Endothelial cell of umbilical vein (primary cell): ENCODE results near the gene P2RX4. TPM values are rescaled to one million over a fixed set of nuclear protein-coding genes. Genes with fewer than 3 reads are reported as not detected.

ENCODE experiments used
- BruUV-seq: library from RNA; stranded (reverse); fragments of 400-500 nt; replicated peaks from 2 replicates; lab custom pipeline; 2021; lab: Mats Ljungman, UMichigan
- CTCF ChIA-PET: fragments of 300-600, 350-600 bp; sonication (Branson Sonifier 250); formaldehyde crosslinking; loops from one replicate; lab custom pipeline; 2021; ENCODE audit warnings: antibody characterized with exemption, inconsistent platforms; lab: Charles Lee
- POLR2A ChIA-PET: fragments of 300-600, 350-600 bp; sonication (Branson Sonifier 250); formaldehyde crosslinking; loops from one replicate; lab custom pipeline; 2021; ENCODE audit warnings: antibody characterized with exemption, inconsistent platforms; lab: Charles Lee
- DNase-seq: peaks from one replicate; pipeline ENCODE4 v3.0.0-alpha.2; 2011; ENCODE audit warnings: low read depth, low spot score
- FAIRE-seq: peaks from 2 replicates; lab custom pipeline; 2011; peaks lifted over from hg19 to GRCh38; lab: Jason Lieb, UNC
- H2AFZ ChIP-seq: 2 replicates; pipeline ENCODE4 v1.6.0; 2012; ENCODE audit warnings: low read depth, low read length, control low read depth, inconsistent platforms
- H3K27ac ChIP-seq: 2 replicates; pipeline ENCODE4 v1.5.1; 2011; ENCODE audit warnings: low read depth, mild to moderate bottlenecking, control low read depth, low read length, moderate library complexity; ENCODE audit not compliant: insufficient read depth
- H3K27me3 ChIP-seq, 2 experiments: 2 replicates each; pipeline versions ENCODE4 v1.6.0 to v1.6.1; 2011; ENCODE audit warnings: low read length in 2 of 2, mixed read lengths in 1 of 2; ENCODE audit not compliant: control insufficient read depth in 2 of 2, insufficient read depth in 2 of 2
- H3K36me3 ChIP-seq, 2 experiments: 2 replicates in 1 of 2; 3 replicates in 1 of 2; pipeline ENCODE4 v1.5.1; 2011; ENCODE audit warnings: low read length in 2 of 2, mild to moderate bottlenecking in 1 of 2, moderate library complexity in 1 of 2; ENCODE audit not compliant: control insufficient read depth in 2 of 2, insufficient read depth in 2 of 2; ENCODE audit errors: extremely low read depth in 1 of 2
- H3K4me1 ChIP-seq: 3 replicates; pipeline ENCODE4 v1.5.1; 2011; ENCODE audit warnings: mild to moderate bottlenecking, low read length; ENCODE audit not compliant: control insufficient read depth, insufficient read depth; ENCODE audit errors: extremely low read depth
- H3K4me2 ChIP-seq: 2 replicates; pipeline ENCODE4 v1.6.1; 2011; ENCODE audit warnings: low read length, control low read depth, mixed read lengths; ENCODE audit not compliant: insufficient read depth
- H3K4me3 ChIP-seq, 3 experiments: fragments of 200-600 bp in 1 of 3; sonication (generic), shearing (Covaris generic) in 1 of 3; replicated peaks in 1 of 3; 2 replicates each; pipeline ENCODE4 v1.5.1; 2011 to 2016; ENCODE audit warnings: control low read depth in 3 of 3, low read length in 3 of 3, mild to moderate bottlenecking in 2 of 3, inconsistent platforms in 1 of 3, low read depth in 1 of 3, moderate library complexity in 1 of 3; ENCODE audit not compliant: insufficient read depth in 1 of 3
- H3K79me2 ChIP-seq: 2 replicates; pipeline ENCODE4 v1.6.0; 2012; ENCODE audit warnings: low read length, inconsistent platforms; ENCODE audit not compliant: control insufficient read depth, insufficient read depth
- H3K9ac ChIP-seq: replicated peaks from 2 replicates; pipeline ENCODE3; 2011; ENCODE audit warnings: low read length, control low read depth; ENCODE audit not compliant: insufficient read depth; ENCODE audit errors: extremely low read depth
- H3K9me1 ChIP-seq: replicated peaks from 3 replicates; pipeline ENCODE4 v1.6.0; 2011; ENCODE audit warnings: mild to moderate bottlenecking, low read length; ENCODE audit not compliant: control insufficient read depth, insufficient read depth; ENCODE audit errors: extremely low read depth
- H3K9me3 ChIP-seq: replicated peaks from 2 replicates; pipeline ENCODE4 v1.5.1; 2012; ENCODE audit warnings: low read length, inconsistent platforms; ENCODE audit not compliant: control insufficient read depth, insufficient read depth
- H4K20me1 ChIP-seq: replicated peaks from 2 replicates; pipeline ENCODE3; 2011; ENCODE audit warnings: mild to moderate bottlenecking, low read length; ENCODE audit not compliant: control insufficient read depth, insufficient read depth; ENCODE audit errors: extremely low read depth
- FOS ChIP-seq: IDR thresholded peaks from 2 replicates; pipeline ENCODE4 v1.6.1; 2011; ENCODE audit warnings: mild to moderate bottlenecking, low read length, moderate library complexity, borderline replicate concordance; ENCODE audit not compliant: insufficient read depth
- GATA2 ChIP-seq: IDR thresholded peaks from 2 replicates; pipeline ENCODE4 v1.7.0; 2011; ENCODE audit warnings: low read depth, mild to moderate bottlenecking, moderate library complexity, mixed read lengths, low read length; ENCODE audit not compliant: insufficient read length, insufficient read depth
- JUN ChIP-seq: IDR thresholded peaks from 2 replicates; pipeline ENCODE4 v1.6.1; 2011; ENCODE audit warnings: borderline replicate concordance, low read depth; ENCODE audit not compliant: insufficient read length, insufficient read depth
- POLR2A ChIP-seq: IDR thresholded peaks from 2 replicates; pipeline ENCODE4 v1.6.1; 2012; ENCODE audit warnings: low read depth, mild to moderate bottlenecking, control low read depth, low read length
- dilution Hi-C: fragments of 300-500 bp; cut with MboI; formaldehyde crosslinking; loops from one replicate; pipeline ENCODE4 v1.15.0; 2019; ENCODE audit warnings: low sequenced_read_pairs; ENCODE audit not compliant: extremely low pct_ligation_motif_present
- intact Hi-C: fragments of 100-400 bp; cut with micrococcal nuclease; formaldehyde crosslinking; loops from one replicate; pipeline ENCODE4 v1.10.0; 2022
- polyA plus RNA-seq, 4 experiments: library from polyadenylated mRNA; depleted of rRNA in 3 of 4; stranded (reverse) in 3 of 4; unstranded in 1 of 4; fragments of >200 nt; gene quantifications; 2 replicates each; pipeline versions ENCODE4 v1.2.1 to v1.2.3, GENCODE V29; 2011 to 2012; ENCODE audit warnings: missing spikeins in 1 of 4
- total RNA-seq: library from RNA; stranded (reverse); gene quantifications from 2 replicates; pipeline ENCODE4 v1.2.3, GENCODE V29; 2021
- TF ChIP-seq, protein P1 (sequence below), 2 donors: IDR thresholded peaks; 1 replicate in 1 of 2; 2 replicates in 1 of 2; pipeline ENCODE4 v1.5.1; 2011; ENCODE audit warnings: low read length in 2 of 2, mild to moderate bottlenecking in 2 of 2, moderate library complexity in 2 of 2, control low read depth in 1 of 2, inconsistent platforms in 1 of 2, low read depth in 1 of 2; ENCODE audit not compliant: insufficient read depth in 1 of 2; ENCODE audit errors: extremely low read depth in 1 of 2
- TF ChIP-seq, protein P2 (sequence below): IDR thresholded peaks from 2 replicates; pipeline ENCODE4 v1.6.1; 2011; ENCODE audit not compliant: insufficient read depth, insufficient read length

Gene P2RX4
- total and polyA plus RNA-seq, 2 donors (not counting 3 experiments of a cell fraction or from before 2014, with no cell fraction given): 92.8 to 116 TPM

DNA sequence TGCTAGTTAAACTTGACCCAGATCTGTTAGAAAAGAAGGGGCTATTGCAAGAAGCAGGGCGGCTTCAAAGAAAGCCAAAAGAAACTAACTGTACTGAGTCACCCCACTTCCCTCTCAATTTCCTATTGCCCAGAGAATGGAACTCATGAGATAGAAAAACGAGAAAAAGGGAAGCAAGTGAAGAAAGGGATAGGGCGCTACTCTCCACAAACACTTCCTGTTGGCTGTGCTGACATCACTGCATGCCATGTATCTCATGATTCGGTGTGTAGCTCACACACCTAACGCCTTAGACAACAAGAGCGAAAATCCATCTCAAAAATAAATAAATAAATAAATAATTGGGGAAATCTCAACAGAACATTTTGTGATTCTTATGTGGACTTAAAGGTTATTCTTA is 13.0 kb upstream of the P2RX4 start:
- Histone ChIP-seq H3K4me1 (peaks cover 22% of the 10 kb centered on the region), H3K4me3 (peak overlapping the region in 1 of 3 experiments; percentile 26), H3K27me3 (no peaks in the 10 kb centered on the region), H3K79me2 (no peaks in the 10 kb centered on the region), H4K20me1 (no peaks in the 10 kb centered on the region), H3K9me1 (no peaks in the 10 kb centered on the region), H2AFZ (peak overlapping the region; percentile 66), H3K4me2 (peak overlapping the region; percentile 23), H3K27ac (peak overlapping the region; percentile 66), H3K9me3 (no peaks in the 10 kb centered on the region), H3K36me3 (no peaks in the 10 kb centered on the region), H3K9ac (peak overlapping the region; percentile 70)
- TF ChIP-seq JUN (peak; percentile 71), FOS (peak; percentile 74), POLR2A (no peak), GATA2 (peak; percentile 32)
- TF ChIP-seq, protein P1, sequence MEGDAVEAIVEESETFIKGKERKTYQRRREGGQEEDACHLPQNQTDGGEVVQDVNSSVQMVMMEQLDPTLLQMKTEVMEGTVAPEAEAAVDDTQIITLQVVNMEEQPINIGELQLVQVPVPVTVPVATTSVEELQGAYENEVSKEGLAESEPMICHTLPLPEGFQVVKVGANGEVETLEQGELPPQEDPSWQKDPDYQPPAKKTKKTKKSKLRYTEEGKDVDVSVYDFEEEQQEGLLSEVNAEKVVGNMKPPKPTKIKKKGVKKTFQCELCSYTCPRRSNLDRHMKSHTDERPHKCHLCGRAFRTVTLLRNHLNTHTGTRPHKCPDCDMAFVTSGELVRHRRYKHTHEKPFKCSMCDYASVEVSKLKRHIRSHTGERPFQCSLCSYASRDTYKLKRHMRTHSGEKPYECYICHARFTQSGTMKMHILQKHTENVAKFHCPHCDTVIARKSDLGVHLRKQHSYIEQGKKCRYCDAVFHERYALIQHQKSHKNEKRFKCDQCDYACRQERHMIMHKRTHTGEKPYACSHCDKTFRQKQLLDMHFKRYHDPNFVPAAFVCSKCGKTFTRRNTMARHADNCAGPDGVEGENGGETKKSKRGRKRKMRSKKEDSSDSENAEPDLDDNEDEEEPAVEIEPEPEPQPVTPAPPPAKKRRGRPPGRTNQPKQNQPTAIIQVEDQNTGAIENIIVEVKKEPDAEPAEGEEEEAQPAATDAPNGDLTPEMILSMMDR (IDR thresholded peaks at IDR 0.05; ENCODE audit: extremely low read depth in 1 of 2, insufficient read depth in 1 of 2, low read depth in 1 of 2, low read length in 2 of 2): no peak
- TF ChIP-seq, protein P2, sequence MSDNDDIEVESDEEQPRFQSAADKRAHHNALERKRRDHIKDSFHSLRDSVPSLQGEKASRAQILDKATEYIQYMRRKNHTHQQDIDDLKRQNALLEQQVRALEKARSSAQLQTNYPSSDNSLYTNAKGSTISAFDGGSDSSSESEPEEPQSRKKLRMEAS: no peak
- dilution Hi-C loops: no loop called here
- DNase-seq (peak; percentile 92), FAIRE-seq (peak; percentile 87)
- ChIA-PET CTCF (interaction anchor here (0.6 to 1.5 kb wide), 3 partner anchors 8 to 101 kb away, joined by 3 to 4 read pairs (median 3); no protein-coding TSS in a partner anchor), POLR2A (interaction anchor here (0.7 kb wide), 1 partner anchor 68 kb away, joined by 3 read pairs; no protein-coding TSS in a partner anchor)
- intact Hi-C loops: no loop called here
- BruUV-seq: no TSS peak
